SU-DHL-6 (cell line): ENCODE results near the gene KAZN.

Experiments used
- H2AFZ ChIP-seq: fragments of 200-600 bp; sonication (generic); 2 replicates; pipeline ENCODE4 v1.6.1; 2014; ENCODE audit warnings: low read depth, mild to moderate bottlenecking, moderate library complexity, mixed read lengths, antibody characterized with exemption, low read length; ENCODE audit not compliant: severe bottlenecking
- H3F3A ChIP-seq: fragments of 200-600 bp; shearing (Covaris generic); 2 replicates; pipeline ENCODE4 v1.6.0; 2016; ENCODE audit warnings: antibody characterized with exemption, mild to moderate bottlenecking; ENCODE audit not compliant: insufficient read depth
- H3K27ac ChIP-seq: fragments of 200-600 bp; sonication (generic); 2 replicates; pipeline ENCODE4 v1.5.1; 2016; ENCODE audit warnings: low read depth, mild to moderate bottlenecking, low read length, moderate library complexity, mixed read lengths
- H3K27me3 ChIP-seq: fragments of 200-600 bp; sonication (generic), shearing (Covaris generic); 2 replicates; pipeline ENCODE4 v1.6.0; 2014; ENCODE audit warnings: mild to moderate bottlenecking, low read length
- H3K36me3 ChIP-seq: fragments of 200-600 bp; sonication (generic); 2 replicates; pipeline ENCODE4 v1.6.1; 2014; ENCODE audit warnings: mild to moderate bottlenecking, low read length, mixed read lengths
- H3K4me2 ChIP-seq: fragments of 300-600, 200-600 bp; shearing (Covaris generic), sonication (generic); 2 replicates; pipeline ENCODE4 v1.6.0; 2014; ENCODE audit warnings: low read length, low read depth, mild to moderate bottlenecking; ENCODE audit not compliant: poor library complexity, severe bottlenecking
- H3K4me3 ChIP-seq: fragments of 200-600 bp; sonication (generic); 2 replicates; pipeline ENCODE4 v1.5.1; 2014; ENCODE audit warnings: antibody characterized with exemption, low read length, mild to moderate bottlenecking, mixed read lengths; ENCODE audit not compliant: insufficient read depth, poor library complexity, severe bottlenecking
- H3K79me2 ChIP-seq: fragments of 200-600 bp; sonication (generic); 2 replicates; pipeline ENCODE4 v1.6.1; 2014; ENCODE audit warnings: mild to moderate bottlenecking, low read length, moderate library complexity; ENCODE audit not compliant: insufficient read depth
- H3K9ac ChIP-seq: fragments of 200-600 bp; sonication (generic); 2 replicates; pipeline ENCODE4 v1.7.0; 2014; ENCODE audit warnings: mild to moderate bottlenecking, low read length
- H3K9me2 ChIP-seq: fragments of 200-600 bp; sonication (generic); replicated peaks from 2 replicates; pipeline ENCODE4 v1.6.1; 2014; ENCODE audit warnings: low read length; ENCODE audit not compliant: insufficient read depth
- H3K9me3 ChIP-seq: fragments of 200-600 bp; sonication (generic); 2 replicates; pipeline ENCODE4 v1.6.1; 2014; ENCODE audit warnings: low read length, mixed read lengths; ENCODE audit not compliant: insufficient read depth
- H4K20me1 ChIP-seq: fragments of 200-600 bp; sonication (generic); 2 replicates; pipeline ENCODE4 v1.6.1; 2014; ENCODE audit warnings: low read depth, mild to moderate bottlenecking, antibody characterized with exemption, low read length, moderate library complexity, mixed read lengths
- CTCF ChIP-seq: fragments of 200-600 bp; sonication (generic); IDR thresholded peaks from one replicate; pipeline ENCODE4 v1.5.1; 2017; ENCODE audit warnings: antibody characterized with exemption, mild to moderate bottlenecking, low read length, moderate library complexity; ENCODE audit not compliant: insufficient read depth, poor library complexity, severe bottlenecking
- EZH2phosphoT487 ChIP-seq: fragments of 200-600 bp; sonication (generic), shearing (Covaris generic); conservative IDR thresholded peaks from 2 replicates; pipeline ENCODE4 v1.6.1; 2018; ENCODE audit warnings: mild to moderate bottlenecking, antibody characterized with exemption, low read length, moderate library complexity, mixed read lengths

The KAZN gene

GRCh38 chr1:15063346-15063745 is 464.9 kb downstream of the KAZN start:
- TF ChIP-seq CTCF (no peak), EZH2phosphoT487 (no peak)
- H3K4me3 ChIP-seq: no peak overlapping the region

GRCh38 chr1:15063783-15064182 is 465.3 kb downstream of the KAZN start:
- Histone ChIP-seq H3K36me3 (no peaks in the 10 kb centered on the region), H3K4me2 (no peak overlapping the region), H3K9me3 (no peaks in the 10 kb centered on the region), H4K20me1 (no peaks in the 10 kb centered on the region), H3K79me2 (no peaks in the 10 kb centered on the region), H3K27me3 (no peaks in the 10 kb centered on the region), H3K9ac (no peak overlapping the region), H2AFZ (no peak overlapping the region), H3K27ac (no peak overlapping the region), H3K4me3 (no peak overlapping the region), H3F3A (no peaks in the 10 kb centered on the region), H3K9me2 (no peaks in the 10 kb centered on the region)
- no peak for TF ChIP-seq CTCF
- TF ChIP-seq EZH2phosphoT487: no peak

More at GRCh38 chr1:15063346-15063745, 464.9 kb downstream of the KAZN start:
- Histone ChIP-seq H3K36me3 (no peaks in the 10 kb centered on the region), H4K20me1 (no peaks in the 10 kb centered on the region), H2AFZ (no peak overlapping the region), H3K9me3 (no peaks in the 10 kb centered on the region), H3K4me2 (no peak overlapping the region), H3K27ac (no peak overlapping the region), H3K27me3 (no peaks in the 10 kb centered on the region), H3K9ac (no peak overlapping the region), H3K9me2 (no peaks in the 10 kb centered on the region), H3F3A (no peaks in the 10 kb centered on the region), H3K79me2 (no peaks in the 10 kb centered on the region)

GRCh38 chr1:15064217-15064929 is 465.9 kb downstream of the KAZN start:
- no peaks in the 10 kb centered on the region for H3F3A ChIP-seq
- H3K27me3 ChIP-seq: no peaks in the 10 kb centered on the region
- H3K9me3 ChIP-seq: no peaks in the 10 kb centered on the region
- H3K27ac ChIP-seq: no peak overlapping the region
- no peak overlapping the region for H3K4me2 ChIP-seq
- H2AFZ ChIP-seq: no peak overlapping the region
- no peak overlapping the region for H3K9ac ChIP-seq
- no peak overlapping the region for H3K4me3 ChIP-seq
- H4K20me1 ChIP-seq: no peaks in the 10 kb centered on the region
- H3K36me3 ChIP-seq: no peaks in the 10 kb centered on the region
- no peaks in the 10 kb centered on the region for H3K79me2 ChIP-seq
- H3K9me2 ChIP-seq: no peaks in the 10 kb centered on the region
- TF ChIP-seq CTCF: no peak
- no peak for TF ChIP-seq EZH2phosphoT487
